ENCODE measurements around the gene MYH7.

MYH7 gene

DNA sequence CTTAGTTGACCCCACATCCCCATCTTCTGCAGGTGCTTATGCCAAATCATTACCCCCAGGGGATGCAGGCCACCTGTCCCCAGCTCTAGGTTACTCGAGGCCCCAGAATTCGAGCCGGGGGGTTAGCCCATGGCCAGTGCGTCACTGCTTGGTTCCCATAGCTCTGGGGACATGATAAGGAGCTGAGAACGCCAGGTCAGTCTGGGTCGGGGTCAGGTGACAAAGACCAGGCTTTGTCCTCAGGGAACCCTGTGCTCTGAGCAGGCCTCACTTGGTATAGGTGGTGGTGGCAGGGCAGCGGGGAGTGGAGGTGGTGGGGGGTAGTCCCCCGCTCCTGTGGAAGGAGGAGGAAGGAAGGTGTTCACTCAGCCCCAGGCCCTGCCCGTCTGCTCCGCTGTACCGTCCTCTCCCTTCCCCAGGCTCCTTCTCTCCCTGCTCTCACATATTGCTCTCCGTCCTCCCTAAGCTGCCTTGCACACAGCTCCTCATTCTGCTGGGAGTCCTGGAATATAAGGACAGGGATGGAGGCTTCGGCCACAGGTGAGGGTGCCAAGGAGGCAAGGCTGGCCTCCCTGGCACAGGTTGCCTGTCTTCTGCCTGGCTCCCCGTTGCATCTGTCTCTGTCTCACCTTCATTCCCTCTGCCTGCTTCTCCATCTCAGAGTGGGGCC is 25.4 kb downstream of the MYH7 start:
- TF ChIP-seq PATZ1 (tag by site-specific recombination; IDR thresholded peaks at IDR 0.05) (no peak), BCL11A (tag by site-specific recombination; IDR thresholded peaks at IDR 0.05; ENCODE audit: low read depth) (no peak), ZNF521 (tag by site-specific recombination; IDR thresholded peaks at IDR 0.05) (no peak), ZNF677 (tag by site-specific recombination; IDR thresholded peaks at IDR 0.05) (no peak), ZSCAN23 (tag by site-specific recombination; IDR thresholded peaks at IDR 0.05) (no peak), ZNF416 (tag by site-specific recombination; IDR thresholded peaks at IDR 0.05) (no peak), ZNF48 (tag by site-specific recombination; IDR thresholded peaks at IDR 0.05) (no peak), ZNF146 (tag by site-specific recombination; IDR thresholded peaks at IDR 0.05) (no peak), ZNF26 (tag by site-specific recombination; IDR thresholded peaks at IDR 0.05) (no peak), ZNF404 (tag by site-specific recombination; IDR thresholded peaks at IDR 0.05) (no peak), ZNF664 (tag by site-specific recombination; IDR thresholded peaks at IDR 0.05) (no peak), ZNF2 (tag by site-specific recombination; IDR thresholded peaks at IDR 0.05) (no peak), ZNF488 (tag by site-specific recombination; IDR thresholded peaks at IDR 0.05) (no peak), ZNF311 (tag by site-specific recombination; IDR thresholded peaks at IDR 0.05; ENCODE audit: borderline replicate concordance) (no peak), GLI4 (tag by site-specific recombination; IDR thresholded peaks at IDR 0.05) (no peak), ZNF350 (tag by site-specific recombination; IDR thresholded peaks at IDR 0.05) (no peak), ZBTB48 (tag by site-specific recombination; IDR thresholded peaks at IDR 0.05) (no peak), BCL11B (tag by site-specific recombination; IDR thresholded peaks at IDR 0.05; ENCODE audit: low read depth) (no peak), TSHZ1 (tag by site-specific recombination; IDR thresholded peaks at IDR 0.05; ENCODE audit: borderline replicate concordance) (no peak)
- no peak overlapping the region for H3K27ac ChIP-seq (ENCODE audit: extremely low read depth, low read depth, low read length)
- ChIA-PET CTCF (no interaction called here), POLR2A (no interaction called here)
- no peaks in the 10 kb centered on the region for H3K4me1 ChIP-seq (ENCODE audit: control insufficient read depth, insufficient read depth, low read length)
- no peaks in the 10 kb centered on the region for H3K36me3 ChIP-seq (ENCODE audit: control insufficient read depth in 2 of 2, insufficient read depth in 1 of 2, low read length in 2 of 2)
- no peak overlapping the region for H3K4me3 ChIP-seq (ENCODE audit: low read depth, low read length)
- H3K9me3 ChIP-seq (ENCODE audit: control insufficient read depth, insufficient read depth, low read depth, low read length), result no peaks in the 10 kb centered on the region

All from HEK293 (cell line).